PFSK-1 (cell line): ENCODE measurements around the gene ITGA1.

Experiments used
- FOXP2 ChIP-seq: optimal IDR thresholded peaks from 2 replicates; pipeline ENCODE3; 2011; ENCODE audit warnings: borderline replicate concordance, control low read depth, inconsistent platforms; ENCODE audit not compliant: insufficient read depth; ENCODE audit errors: extremely low read length, extremely low read depth
- POLR2AphosphoS5 ChIP-seq: IDR thresholded peaks from 2 replicates; pipeline ENCODE4 v1.6.1; 2012; ENCODE audit warnings: low read depth, mild to moderate bottlenecking, control low read depth, low read length, moderate library complexity
- SIN3A ChIP-seq: IDR thresholded peaks from 2 replicates; pipeline ENCODE4 v1.6.1; 2012; ENCODE audit warnings: mild to moderate bottlenecking, low read length, moderate library complexity, borderline replicate concordance; ENCODE audit not compliant: insufficient read depth
- TAF1 ChIP-seq: IDR thresholded peaks from 2 replicates; pipeline ENCODE4 v1.6.1; 2012; ENCODE audit warnings: low read length, control low read depth, borderline replicate concordance; ENCODE audit not compliant: insufficient read depth
- TF ChIP-seq, protein P1 (sequence below), 2 experiments: IDR thresholded peaks; 2 replicates each; pipeline versions ENCODE4 v1.6.1 to v1.8.0; 2011 to 2012; ENCODE audit warnings: low read depth in 2 of 2, low read length in 2 of 2, control low read depth in 1 of 2, inconsistent platforms in 1 of 2, mild to moderate bottlenecking in 1 of 2, moderate library complexity in 1 of 2; ENCODE audit not compliant: insufficient read depth in 1 of 2

The ITGA1 gene

DNA sequence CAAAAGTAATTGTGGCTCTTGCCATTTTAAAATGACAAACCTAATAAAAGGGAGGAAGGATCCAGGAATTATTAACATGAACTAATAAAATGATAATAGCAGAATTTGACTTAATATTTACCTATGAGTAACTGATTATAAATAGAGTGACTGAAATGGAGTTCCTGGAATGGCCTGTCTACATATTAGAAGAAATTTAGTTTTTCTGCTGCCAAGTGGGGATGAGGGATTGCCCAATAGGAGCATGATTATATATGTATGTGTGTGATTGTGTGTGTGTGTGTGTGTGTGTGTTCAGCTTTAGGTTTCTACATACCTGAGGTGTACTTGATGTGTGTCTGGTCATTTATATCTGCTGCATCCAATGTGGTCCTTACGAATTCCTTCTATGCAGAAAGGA, 36.6 kb upstream of the ITGA1 start:
- TF ChIP-seq POLR2AphosphoS5 (no peak), TAF1 (no peak), SIN3A (no peak), FOXP2 (no peak)
- TF ChIP-seq, protein P1, sequence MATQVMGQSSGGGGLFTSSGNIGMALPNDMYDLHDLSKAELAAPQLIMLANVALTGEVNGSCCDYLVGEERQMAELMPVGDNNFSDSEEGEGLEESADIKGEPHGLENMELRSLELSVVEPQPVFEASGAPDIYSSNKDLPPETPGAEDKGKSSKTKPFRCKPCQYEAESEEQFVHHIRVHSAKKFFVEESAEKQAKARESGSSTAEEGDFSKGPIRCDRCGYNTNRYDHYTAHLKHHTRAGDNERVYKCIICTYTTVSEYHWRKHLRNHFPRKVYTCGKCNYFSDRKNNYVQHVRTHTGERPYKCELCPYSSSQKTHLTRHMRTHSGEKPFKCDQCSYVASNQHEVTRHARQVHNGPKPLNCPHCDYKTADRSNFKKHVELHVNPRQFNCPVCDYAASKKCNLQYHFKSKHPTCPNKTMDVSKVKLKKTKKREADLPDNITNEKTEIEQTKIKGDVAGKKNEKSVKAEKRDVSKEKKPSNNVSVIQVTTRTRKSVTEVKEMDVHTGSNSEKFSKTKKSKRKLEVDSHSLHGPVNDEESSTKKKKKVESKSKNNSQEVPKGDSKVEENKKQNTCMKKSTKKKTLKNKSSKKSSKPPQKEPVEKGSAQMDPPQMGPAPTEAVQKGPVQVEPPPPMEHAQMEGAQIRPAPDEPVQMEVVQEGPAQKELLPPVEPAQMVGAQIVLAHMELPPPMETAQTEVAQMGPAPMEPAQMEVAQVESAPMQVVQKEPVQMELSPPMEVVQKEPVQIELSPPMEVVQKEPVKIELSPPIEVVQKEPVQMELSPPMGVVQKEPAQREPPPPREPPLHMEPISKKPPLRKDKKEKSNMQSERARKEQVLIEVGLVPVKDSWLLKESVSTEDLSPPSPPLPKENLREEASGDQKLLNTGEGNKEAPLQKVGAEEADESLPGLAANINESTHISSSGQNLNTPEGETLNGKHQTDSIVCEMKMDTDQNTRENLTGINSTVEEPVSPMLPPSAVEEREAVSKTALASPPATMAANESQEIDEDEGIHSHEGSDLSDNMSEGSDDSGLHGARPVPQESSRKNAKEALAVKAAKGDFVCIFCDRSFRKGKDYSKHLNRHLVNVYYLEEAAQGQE (IDR thresholded peaks at IDR 0.05; ENCODE audit: insufficient read depth in 1 of 2, low read depth in 2 of 2, low read length in 2 of 2), result no peak

DNA sequence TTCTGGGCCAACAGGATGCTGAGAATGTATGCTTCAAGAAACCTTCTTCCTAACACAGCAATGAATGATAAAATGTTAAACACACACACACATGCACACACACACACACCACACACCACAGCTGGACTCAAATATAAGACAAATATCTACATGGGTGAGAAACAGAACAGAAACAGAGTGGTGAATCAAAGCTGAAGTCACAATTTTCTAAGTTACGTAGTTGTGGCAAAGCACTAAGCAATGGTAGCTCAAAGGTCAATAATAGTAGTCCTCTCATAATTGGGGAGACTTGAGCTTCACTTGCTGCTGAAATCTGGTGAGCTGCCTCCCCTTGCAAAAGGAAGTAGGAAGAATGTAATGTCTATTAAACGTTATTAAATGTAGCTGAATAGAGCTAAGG, 33.7 kb upstream of the ITGA1 start:
- no peak for TF ChIP-seq TAF1
- no peak for TF ChIP-seq POLR2AphosphoS5
- no peak for TF ChIP-seq FOXP2
- no peak for TF ChIP-seq SIN3A
- TF ChIP-seq, protein P1 (IDR thresholded peaks at IDR 0.05; ENCODE audit: insufficient read depth in 1 of 2, low read depth in 2 of 2, low read length in 2 of 2), result no peak

DNA sequence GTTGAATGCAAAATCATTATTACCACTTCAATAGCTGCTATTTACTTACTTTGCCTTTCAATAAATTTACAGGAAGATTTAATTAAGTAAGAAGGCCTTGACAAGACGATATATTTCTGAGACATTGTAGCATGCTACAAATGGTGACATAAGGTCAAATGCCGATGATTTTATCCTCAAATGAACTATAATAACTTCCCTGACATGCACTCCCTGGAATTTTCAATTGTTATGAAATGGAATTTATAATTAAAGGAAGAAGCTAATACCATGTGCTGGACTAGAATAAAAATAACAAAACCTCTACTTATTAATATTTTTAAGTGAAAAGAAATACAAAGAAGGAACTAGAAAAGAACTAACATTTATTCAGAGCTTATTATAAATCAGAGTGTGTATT, 30.2 kb upstream of the ITGA1 start:
- TF ChIP-seq POLR2AphosphoS5, result no peak
- TF ChIP-seq, protein P1 (IDR thresholded peaks at IDR 0.05; ENCODE audit: insufficient read depth in 1 of 2, low read depth in 2 of 2, low read length in 2 of 2), result no peak
- no peak for TF ChIP-seq FOXP2
- TF ChIP-seq SIN3A, result no peak
- no peak for TF ChIP-seq TAF1

DNA sequence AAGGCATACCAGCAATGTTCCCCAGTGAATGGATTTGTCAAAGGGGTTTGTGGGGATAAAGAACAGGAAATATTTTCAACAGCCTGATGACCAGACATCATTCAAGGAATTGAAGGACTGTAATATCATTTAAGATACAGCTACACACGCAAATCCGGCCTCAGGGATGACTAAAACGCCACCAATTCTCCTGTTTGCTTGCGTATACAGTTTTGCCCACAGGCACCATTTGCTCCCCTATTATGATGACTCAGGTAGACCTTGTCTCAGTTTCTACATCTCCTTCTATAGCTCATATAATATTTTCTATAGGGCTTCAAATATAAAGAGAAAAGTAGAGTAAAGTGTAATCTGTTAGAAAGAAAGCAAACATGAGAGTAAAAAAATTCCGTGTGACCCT, 29.7 kb upstream of the ITGA1 start:
- no peak for TF ChIP-seq SIN3A
- no peak for TF ChIP-seq POLR2AphosphoS5
- TF ChIP-seq TAF1, result no peak
- no peak for TF ChIP-seq FOXP2
- TF ChIP-seq, protein P1 (IDR thresholded peaks at IDR 0.05; ENCODE audit: insufficient read depth in 1 of 2, low read depth in 2 of 2, low read length in 2 of 2), result no peak

DNA sequence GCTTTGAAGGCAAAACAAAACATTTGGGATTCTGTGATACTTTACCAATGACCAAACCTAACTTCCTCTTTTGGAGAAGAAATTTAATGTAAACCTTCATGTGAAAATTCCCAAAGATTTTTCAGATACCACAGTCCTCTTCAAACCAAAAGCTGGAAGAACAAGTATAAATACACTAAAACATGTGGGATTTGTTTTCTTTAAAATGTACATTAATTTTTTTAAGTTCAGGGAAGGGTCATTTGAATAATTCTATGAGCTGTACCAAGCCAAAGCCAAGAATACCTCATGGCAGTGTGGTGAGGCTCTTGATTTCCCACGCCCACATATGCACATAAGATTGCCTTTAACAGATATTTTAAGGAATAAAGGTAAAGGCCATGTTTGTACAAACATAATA, 28.4 kb upstream of the ITGA1 start:
- TF ChIP-seq TAF1, result no peak
- no peak for TF ChIP-seq FOXP2
- TF ChIP-seq, protein P1 (IDR thresholded peaks at IDR 0.05; ENCODE audit: insufficient read depth in 1 of 2, low read depth in 2 of 2, low read length in 2 of 2), result no peak
- TF ChIP-seq SIN3A, result no peak
- no peak for TF ChIP-seq POLR2AphosphoS5
